ENCODE results near the gene KCNA10.

The KCNA10 gene

DNA sequence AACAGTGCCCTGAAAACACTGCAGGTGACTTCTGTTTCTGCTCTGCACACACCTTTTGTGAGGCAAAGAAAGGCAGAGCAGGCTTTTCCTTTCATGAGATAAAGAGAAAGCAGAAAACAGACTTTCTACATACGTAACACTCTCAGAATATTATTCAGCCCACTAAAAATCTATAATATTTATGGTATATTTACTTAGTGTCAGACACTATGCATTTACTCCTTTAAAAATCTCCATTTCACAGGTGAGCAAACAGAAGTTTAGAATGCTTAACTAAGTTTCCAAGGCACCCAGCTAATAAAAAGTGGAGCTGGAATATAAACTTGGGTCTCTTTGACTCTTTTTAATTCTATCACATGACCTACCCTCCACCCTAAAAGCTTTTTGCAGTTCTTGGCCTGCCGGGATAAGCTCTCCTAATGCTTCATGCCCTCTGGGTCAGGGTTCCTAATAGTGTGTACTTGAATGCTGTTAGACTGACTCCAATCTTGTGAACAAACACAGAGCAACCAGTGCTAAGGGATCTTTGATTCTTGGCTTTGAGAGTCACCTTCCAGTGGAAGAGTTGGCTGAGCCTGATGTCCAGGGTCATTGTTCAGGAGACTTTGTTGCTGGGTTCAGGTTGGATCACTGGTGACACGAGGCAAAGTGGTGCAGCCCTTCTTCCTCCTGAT, 40.9 kb downstream of the KCNA10 start:
- no peak overlapping the region for H3K4me3 ChIP-seq (replicated peaks; ENCODE audit: insufficient read depth, low read length)
- H3K27me3 ChIP-seq (ENCODE audit: insufficient read depth, poor library complexity, severe bottlenecking), result no peaks in the 10 kb centered on the region
- DNase-seq (ENCODE audit: low read depth in 1 of 2, low spot score in 1 of 2), result no peak
- no peak overlapping the region for H3K27ac ChIP-seq (replicated peaks)
- TF ChIP-seq, protein P1, sequence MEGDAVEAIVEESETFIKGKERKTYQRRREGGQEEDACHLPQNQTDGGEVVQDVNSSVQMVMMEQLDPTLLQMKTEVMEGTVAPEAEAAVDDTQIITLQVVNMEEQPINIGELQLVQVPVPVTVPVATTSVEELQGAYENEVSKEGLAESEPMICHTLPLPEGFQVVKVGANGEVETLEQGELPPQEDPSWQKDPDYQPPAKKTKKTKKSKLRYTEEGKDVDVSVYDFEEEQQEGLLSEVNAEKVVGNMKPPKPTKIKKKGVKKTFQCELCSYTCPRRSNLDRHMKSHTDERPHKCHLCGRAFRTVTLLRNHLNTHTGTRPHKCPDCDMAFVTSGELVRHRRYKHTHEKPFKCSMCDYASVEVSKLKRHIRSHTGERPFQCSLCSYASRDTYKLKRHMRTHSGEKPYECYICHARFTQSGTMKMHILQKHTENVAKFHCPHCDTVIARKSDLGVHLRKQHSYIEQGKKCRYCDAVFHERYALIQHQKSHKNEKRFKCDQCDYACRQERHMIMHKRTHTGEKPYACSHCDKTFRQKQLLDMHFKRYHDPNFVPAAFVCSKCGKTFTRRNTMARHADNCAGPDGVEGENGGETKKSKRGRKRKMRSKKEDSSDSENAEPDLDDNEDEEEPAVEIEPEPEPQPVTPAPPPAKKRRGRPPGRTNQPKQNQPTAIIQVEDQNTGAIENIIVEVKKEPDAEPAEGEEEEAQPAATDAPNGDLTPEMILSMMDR (IDR thresholded peaks at IDR 0.05; ENCODE audit: insufficient read depth, low read length), result no peak
- TF ChIP-seq, protein P2, sequence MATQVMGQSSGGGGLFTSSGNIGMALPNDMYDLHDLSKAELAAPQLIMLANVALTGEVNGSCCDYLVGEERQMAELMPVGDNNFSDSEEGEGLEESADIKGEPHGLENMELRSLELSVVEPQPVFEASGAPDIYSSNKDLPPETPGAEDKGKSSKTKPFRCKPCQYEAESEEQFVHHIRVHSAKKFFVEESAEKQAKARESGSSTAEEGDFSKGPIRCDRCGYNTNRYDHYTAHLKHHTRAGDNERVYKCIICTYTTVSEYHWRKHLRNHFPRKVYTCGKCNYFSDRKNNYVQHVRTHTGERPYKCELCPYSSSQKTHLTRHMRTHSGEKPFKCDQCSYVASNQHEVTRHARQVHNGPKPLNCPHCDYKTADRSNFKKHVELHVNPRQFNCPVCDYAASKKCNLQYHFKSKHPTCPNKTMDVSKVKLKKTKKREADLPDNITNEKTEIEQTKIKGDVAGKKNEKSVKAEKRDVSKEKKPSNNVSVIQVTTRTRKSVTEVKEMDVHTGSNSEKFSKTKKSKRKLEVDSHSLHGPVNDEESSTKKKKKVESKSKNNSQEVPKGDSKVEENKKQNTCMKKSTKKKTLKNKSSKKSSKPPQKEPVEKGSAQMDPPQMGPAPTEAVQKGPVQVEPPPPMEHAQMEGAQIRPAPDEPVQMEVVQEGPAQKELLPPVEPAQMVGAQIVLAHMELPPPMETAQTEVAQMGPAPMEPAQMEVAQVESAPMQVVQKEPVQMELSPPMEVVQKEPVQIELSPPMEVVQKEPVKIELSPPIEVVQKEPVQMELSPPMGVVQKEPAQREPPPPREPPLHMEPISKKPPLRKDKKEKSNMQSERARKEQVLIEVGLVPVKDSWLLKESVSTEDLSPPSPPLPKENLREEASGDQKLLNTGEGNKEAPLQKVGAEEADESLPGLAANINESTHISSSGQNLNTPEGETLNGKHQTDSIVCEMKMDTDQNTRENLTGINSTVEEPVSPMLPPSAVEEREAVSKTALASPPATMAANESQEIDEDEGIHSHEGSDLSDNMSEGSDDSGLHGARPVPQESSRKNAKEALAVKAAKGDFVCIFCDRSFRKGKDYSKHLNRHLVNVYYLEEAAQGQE (IDR thresholded peaks at IDR 0.05; ENCODE audit: insufficient replicate concordance, low read depth), result no peak
- no peak for TF ChIP-seq GABPA (IDR thresholded peaks at IDR 0.05; ENCODE audit: low read depth)
- no peak for TF ChIP-seq POLR2AphosphoS5 (IDR thresholded peaks at IDR 0.05; ENCODE audit: low read depth)
- no peak for TF ChIP-seq SPI1 (IDR thresholded peaks at IDR 0.05; ENCODE audit: borderline replicate concordance, low read depth)

DNA sequence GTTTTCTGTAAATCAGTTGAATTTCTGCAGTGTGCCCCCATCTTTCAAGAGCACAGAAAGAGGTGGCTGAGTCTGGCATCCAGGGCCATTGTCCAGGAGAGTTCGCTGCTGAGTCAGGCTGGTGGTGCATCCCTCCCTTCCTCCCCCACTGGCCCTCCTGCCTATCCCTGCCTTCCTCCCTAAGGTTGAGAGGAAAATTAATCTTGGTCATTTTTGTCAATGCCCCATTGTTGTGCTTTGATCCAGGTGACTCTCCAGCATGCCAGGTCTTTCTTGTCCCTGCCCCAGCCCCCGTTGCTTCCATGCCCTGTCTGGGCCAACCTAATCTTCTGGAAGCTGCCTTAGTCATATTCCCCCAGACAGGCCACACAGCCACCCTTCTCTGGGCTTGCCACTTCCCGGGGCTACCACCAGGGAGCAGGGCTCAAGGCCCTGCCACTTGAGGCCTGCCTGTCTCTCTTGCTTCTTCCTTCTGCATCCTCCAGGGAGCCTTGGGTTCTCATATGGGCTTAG, 41.5 kb downstream of the KCNA10 start:
- Histone ChIP-seq H3K4me3 (replicated peaks; ENCODE audit: insufficient read depth, low read length) (no peak overlapping the region), H3K27ac (replicated peaks) (no peak overlapping the region), H3K27me3 (ENCODE audit: insufficient read depth, poor library complexity, severe bottlenecking) (no peaks in the 10 kb centered on the region)
- DNase-seq (ENCODE audit: low read depth in 1 of 2, low spot score in 1 of 2), result no peak
- TF ChIP-seq, protein P2 (IDR thresholded peaks at IDR 0.05; ENCODE audit: insufficient replicate concordance, low read depth), result no peak
- TF ChIP-seq GABPA (IDR thresholded peaks at IDR 0.05; ENCODE audit: low read depth) (no peak), POLR2AphosphoS5 (IDR thresholded peaks at IDR 0.05; ENCODE audit: low read depth) (no peak), SPI1 (IDR thresholded peaks at IDR 0.05; ENCODE audit: borderline replicate concordance, low read depth) (no peak)
- TF ChIP-seq, protein P1 (IDR thresholded peaks at IDR 0.05; ENCODE audit: insufficient read depth, low read length), result peak; percentile 22

DNA sequence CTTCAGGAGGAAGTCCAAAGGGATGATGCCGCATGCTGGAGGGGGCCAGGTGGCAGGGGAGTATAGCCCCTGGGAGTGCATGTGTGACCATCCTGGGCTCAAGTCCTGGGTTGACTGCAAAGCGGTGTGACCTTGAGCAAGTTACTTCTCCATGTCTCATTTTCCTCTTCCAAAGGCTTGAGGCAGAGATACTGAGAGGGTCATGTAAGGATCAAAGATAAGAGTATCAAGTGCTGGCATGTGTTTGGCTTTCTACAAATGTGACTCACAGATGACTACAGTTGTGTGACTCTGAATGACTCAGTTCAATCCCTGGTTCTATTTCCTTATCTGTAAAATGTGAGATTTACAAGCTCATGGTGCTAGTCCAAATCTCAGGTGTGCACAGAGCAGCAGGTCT, 41.9 kb downstream of the KCNA10 start:
- no peak for DNase-seq (ENCODE audit: low read depth in 1 of 2, low spot score in 1 of 2)
- Histone ChIP-seq H3K27me3 (ENCODE audit: insufficient read depth, poor library complexity, severe bottlenecking) (no peaks in the 10 kb centered on the region), H3K27ac (replicated peaks) (no peak overlapping the region), H3K4me3 (replicated peaks; ENCODE audit: insufficient read depth, low read length) (no peak overlapping the region)
- no peak for TF ChIP-seq SPI1 (IDR thresholded peaks at IDR 0.05; ENCODE audit: borderline replicate concordance, low read depth)
- TF ChIP-seq, protein P1 (IDR thresholded peaks at IDR 0.05; ENCODE audit: insufficient read depth, low read length), result no peak
- no peak for TF ChIP-seq GABPA (IDR thresholded peaks at IDR 0.05; ENCODE audit: low read depth)
- TF ChIP-seq POLR2AphosphoS5 (IDR thresholded peaks at IDR 0.05; ENCODE audit: low read depth), result no peak
- TF ChIP-seq, protein P2 (IDR thresholded peaks at IDR 0.05; ENCODE audit: insufficient replicate concordance, low read depth), result no peak

All from HL-60 (cell line).